GM23338 (cell line): ENCODE data around the gene VPS37B. TPM values are rescaled to one million over a fixed set of nuclear protein-coding genes. Genes with fewer than 3 reads are reported as not detected.

Experiments
- ATAC-seq: fragments of 200-7000 bp; cut with Tn5 transposase; 3 replicates; pipeline ENCODE4 v1.9.1; 2020
- DNase-seq: peaks from one replicate; pipeline ENCODE4 v3.0.0-alpha.2; 2015; ENCODE audit warnings: low spot score
- H2AFZ ChIP-seq: fragments of 200-600 bp; sonication (generic); 2 replicates; pipeline ENCODE4 v1.8.0; 2016; ENCODE audit warnings: antibody characterized with exemption, mild to moderate bottlenecking, moderate library complexity
- H3F3A ChIP-seq: fragments of 200-600 bp; sonication (generic); replicated peaks from 2 replicates; pipeline ENCODE4 v1.8.0; 2017; ENCODE audit warnings: antibody characterized with exemption, mixed run types, low read depth
- H3K27ac ChIP-seq: fragments of 200-600 bp; sonication (generic); 2 replicates; pipeline ENCODE4 v1.6.1; 2016; ENCODE audit warnings: low read depth
- H3K27me3 ChIP-seq: fragments of 200-600 bp; sonication (generic); 2 replicates; pipeline ENCODE4 v1.8.0; 2016; ENCODE audit warnings: mild to moderate bottlenecking, mixed run types, moderate library complexity; ENCODE audit not compliant: insufficient read depth
- H3K36me3 ChIP-seq: fragments of 200-600 bp; sonication (generic); 2 replicates; pipeline ENCODE4 v1.8.0; 2016; ENCODE audit warnings: mild to moderate bottlenecking; ENCODE audit not compliant: insufficient read depth
- H3K4me1 ChIP-seq: fragments of 200-600 bp; sonication (generic); 2 replicates; pipeline ENCODE4 v1.8.0; 2016; ENCODE audit warnings: mild to moderate bottlenecking, moderate library complexity; ENCODE audit not compliant: insufficient read depth
- H3K4me2 ChIP-seq: fragments of 200-600 bp; sonication (generic); 2 replicates; pipeline ENCODE4 v1.7.1; 2017; ENCODE audit warnings: mixed run types
- H3K4me3 ChIP-seq: fragments of 200-600 bp; sonication (generic); 2 replicates; pipeline ENCODE4 v1.6.1; 2016; ENCODE audit warnings: mixed run types
- H3K79me2 ChIP-seq: fragments of 200-600 bp; sonication (generic); replicated peaks from 2 replicates; pipeline ENCODE4 v1.8.0; 2017; ENCODE audit warnings: mild to moderate bottlenecking; ENCODE audit not compliant: insufficient read depth
- H3K9me2 ChIP-seq: fragments of 200-600 bp; sonication (generic); 2 replicates; pipeline ENCODE4 v1.8.0; 2017; ENCODE audit not compliant: insufficient read depth
- H4K20me1 ChIP-seq: fragments of 200-600 bp; sonication (generic); replicated peaks from 2 replicates; pipeline ENCODE4 v1.8.0; 2017; ENCODE audit warnings: mild to moderate bottlenecking; ENCODE audit not compliant: insufficient read depth
- H3K27ac Mint-ChIP-seq: 2 replicates; pipeline ENCODE4 v1.8.0; 2020; ENCODE audit warnings: inconsistent platforms, mild to moderate bottlenecking, moderate library complexity, mixed read lengths
- H3K27me3 Mint-ChIP-seq: 3 replicates; pipeline ENCODE4 v1.8.0; 2022; ENCODE audit warnings: low read depth, mild to moderate bottlenecking, moderate library complexity, mixed read lengths, inconsistent platforms; ENCODE audit not compliant: insufficient read depth, poor library complexity
- H3K36me3 Mint-ChIP-seq: 3 replicates; pipeline ENCODE4 v1.8.0; 2021; ENCODE audit warnings: low read depth, mild to moderate bottlenecking, inconsistent platforms, moderate library complexity, mixed read lengths
- H3K4me1 Mint-ChIP-seq: 3 replicates; pipeline ENCODE4 v1.8.0; 2020; ENCODE audit warnings: mild to moderate bottlenecking, inconsistent platforms, mixed read lengths
- H3K4me3 Mint-ChIP-seq: 3 replicates; pipeline ENCODE4 v1.8.0; 2021; ENCODE audit warnings: moderate library complexity, mild to moderate bottlenecking, inconsistent platforms, mixed read lengths
- H3K9me3 Mint-ChIP-seq: 3 replicates; pipeline ENCODE4 v1.8.0; 2020; ENCODE audit warnings: moderate library complexity, mild to moderate bottlenecking, inconsistent platforms, mixed read lengths
- CREB1 ChIP-seq: fragments of 250-450 bp; sonication (Bioruptor Pico); IDR thresholded peaks from 2 replicates; pipeline ENCODE4 v1.5.0; 2020; ENCODE audit warnings: low read depth, mild to moderate bottlenecking, moderate library complexity
- EZH2 ChIP-seq: fragments of 200-600 bp; sonication (generic); IDR thresholded peaks from one replicate; pipeline ENCODE4 v1.8.0; 2017; ENCODE audit warnings: antibody characterized with exemption, mild to moderate bottlenecking, low read depth; ENCODE audit not compliant: unreplicated experiment
- EZH2phosphoT487 ChIP-seq: fragments of 200-600 bp; sonication (generic); IDR thresholded peaks from one replicate; pipeline ENCODE4 v1.8.1; 2018; ENCODE audit warnings: antibody characterized with exemption; ENCODE audit not compliant: unreplicated experiment
- JUNB ChIP-seq: IDR thresholded peaks from one replicate; pipeline ENCODE4 v1.6.1; 2016; ENCODE audit warnings: antibody characterized with exemption; ENCODE audit not compliant: unreplicated experiment
- NANOG ChIP-seq: IDR thresholded peaks from 2 replicates; pipeline ENCODE4 v1.6.1; 2016; ENCODE audit warnings: antibody characterized with exemption, borderline replicate concordance
- POLR2AphosphoS5 ChIP-seq: IDR thresholded peaks from 2 replicates; pipeline ENCODE4 v1.6.1; 2016; ENCODE audit warnings: antibody characterized with exemption, low read depth
- STAT1 ChIP-seq: IDR thresholded peaks from one replicate; pipeline ENCODE4 v1.6.1; 2016; ENCODE audit warnings: antibody characterized with exemption; ENCODE audit not compliant: unreplicated experiment
- ZNF114 ChIP-seq: fragments of 250-450 bp; sonication (Bioruptor Pico); IDR thresholded peaks from 2 replicates; pipeline ENCODE4 v1.5.0; 2020; ENCODE audit warnings: mild to moderate bottlenecking, moderate library complexity
- ZNF331 ChIP-seq: fragments of 250-450 bp; sonication (Bioruptor Pico); IDR thresholded peaks from 2 replicates; pipeline ENCODE4 v1.5.0; 2020; ENCODE audit warnings: low read depth, mild to moderate bottlenecking, moderate library complexity
- polyA plus RNA-seq: library from polyadenylated mRNA; unstranded; fragments of >200 nt; fragmentation: Nextera tagmentation; extraction: Ambion mirVana; gene quantifications from 2 replicates; pipeline ENCODE4 v1.2.1, GENCODE V29; 2016
- total RNA-seq: library from RNA; depleted of rRNA; stranded (reverse); fragments of >200 nt; shearing (Covaris generic); gene quantifications from 2 replicates; pipeline ENCODE4 v1.2.3, GENCODE V29; 2014
- TF ChIP-seq, protein P1 (sequence below): IDR thresholded peaks from 2 replicates; pipeline ENCODE4 v1.6.1; 2016; ENCODE audit warnings: antibody characterized with exemption
- TF ChIP-seq, protein P2 (sequence below): IDR thresholded peaks from one replicate; pipeline ENCODE4 v1.6.1; 2018; ENCODE audit warnings: antibody characterized with exemption; ENCODE audit not compliant: unreplicated experiment
- TF ChIP-seq, protein P3 (sequence below), 2 experiments: fragments of 200-600 bp in 1 of 2; sonication (generic) in 1 of 2; conservative IDR thresholded peaks; 2 replicates each; pipeline versions ENCODE4 v1.5.1 to v1.6.1; 2016 to 2017; ENCODE audit warnings: antibody characterized with exemption in 2 of 2, low read depth in 2 of 2, mild to moderate bottlenecking in 2 of 2, moderate library complexity in 1 of 2

VPS37B gene
- total and polyA plus RNA-seq, 2 experiments from 2014 or later: 6.7 to 10.9 TPM

DNA sequence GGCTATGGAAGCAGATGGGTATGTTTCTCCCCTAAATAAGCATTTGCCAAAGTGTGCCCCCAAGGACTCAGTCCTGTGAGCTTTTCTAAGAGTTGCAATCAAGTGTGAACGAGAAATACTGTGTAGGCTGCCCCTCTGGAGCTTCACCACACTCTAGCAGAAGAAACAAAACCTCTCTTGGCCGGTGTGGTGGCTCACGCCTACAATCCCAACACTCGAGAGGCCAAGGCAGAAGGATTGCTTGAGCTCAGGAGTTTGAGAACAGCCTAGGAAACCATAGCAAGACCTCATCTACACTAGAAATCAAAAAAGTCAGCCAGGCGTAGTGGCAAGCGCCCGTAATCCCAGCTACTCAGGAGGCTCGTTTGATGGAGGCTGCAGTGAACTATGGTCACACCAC lies 9.8 kb downstream of the VPS37B start:
- H3K36me3 ChIP-seq: no peaks in the 10 kb centered on the region
- peaks cover 19% of the 10 kb centered on the region for H3K27me3 ChIP-seq
- ATAC-seq (no peak), DNase-seq (no peak)
- H3K27ac ChIP-seq: no peak overlapping the region
- H3K36me3 Mint-ChIP-seq: no peaks in the 10 kb centered on the region
- no peaks in the 10 kb centered on the region for H3K9me3 Mint-ChIP-seq
- no peak overlapping the region for H3K4me3 Mint-ChIP-seq
- H2AFZ ChIP-seq: no peak overlapping the region
- no peaks in the 10 kb centered on the region for H3K9me2 ChIP-seq
- H3K27me3 Mint-ChIP-seq: peaks cover 21% of the 10 kb centered on the region
- H4K20me1 ChIP-seq: peaks cover 38% of the 10 kb centered on the region
- H3K79me2 ChIP-seq: peaks cover 84% of the 10 kb centered on the region
- TF ChIP-seq EZH2phosphoT487 (no peak), NANOG (no peak), ZNF331 (CRISPR knock-in tag) (no peak), EZH2 (no peak), STAT1 (no peak), ZNF114 (no peak), JUNB (no peak), CREB1 (CRISPR knock-in tag) (no peak), POLR2AphosphoS5 (no peak)
- TF ChIP-seq, protein P1, sequence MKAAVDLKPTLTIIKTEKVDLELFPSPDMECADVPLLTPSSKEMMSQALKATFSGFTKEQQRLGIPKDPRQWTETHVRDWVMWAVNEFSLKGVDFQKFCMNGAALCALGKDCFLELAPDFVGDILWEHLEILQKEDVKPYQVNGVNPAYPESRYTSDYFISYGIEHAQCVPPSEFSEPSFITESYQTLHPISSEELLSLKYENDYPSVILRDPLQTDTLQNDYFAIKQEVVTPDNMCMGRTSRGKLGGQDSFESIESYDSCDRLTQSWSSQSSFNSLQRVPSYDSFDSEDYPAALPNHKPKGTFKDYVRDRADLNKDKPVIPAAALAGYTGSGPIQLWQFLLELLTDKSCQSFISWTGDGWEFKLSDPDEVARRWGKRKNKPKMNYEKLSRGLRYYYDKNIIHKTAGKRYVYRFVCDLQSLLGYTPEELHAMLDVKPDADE: no peak
- TF ChIP-seq, protein P2, sequence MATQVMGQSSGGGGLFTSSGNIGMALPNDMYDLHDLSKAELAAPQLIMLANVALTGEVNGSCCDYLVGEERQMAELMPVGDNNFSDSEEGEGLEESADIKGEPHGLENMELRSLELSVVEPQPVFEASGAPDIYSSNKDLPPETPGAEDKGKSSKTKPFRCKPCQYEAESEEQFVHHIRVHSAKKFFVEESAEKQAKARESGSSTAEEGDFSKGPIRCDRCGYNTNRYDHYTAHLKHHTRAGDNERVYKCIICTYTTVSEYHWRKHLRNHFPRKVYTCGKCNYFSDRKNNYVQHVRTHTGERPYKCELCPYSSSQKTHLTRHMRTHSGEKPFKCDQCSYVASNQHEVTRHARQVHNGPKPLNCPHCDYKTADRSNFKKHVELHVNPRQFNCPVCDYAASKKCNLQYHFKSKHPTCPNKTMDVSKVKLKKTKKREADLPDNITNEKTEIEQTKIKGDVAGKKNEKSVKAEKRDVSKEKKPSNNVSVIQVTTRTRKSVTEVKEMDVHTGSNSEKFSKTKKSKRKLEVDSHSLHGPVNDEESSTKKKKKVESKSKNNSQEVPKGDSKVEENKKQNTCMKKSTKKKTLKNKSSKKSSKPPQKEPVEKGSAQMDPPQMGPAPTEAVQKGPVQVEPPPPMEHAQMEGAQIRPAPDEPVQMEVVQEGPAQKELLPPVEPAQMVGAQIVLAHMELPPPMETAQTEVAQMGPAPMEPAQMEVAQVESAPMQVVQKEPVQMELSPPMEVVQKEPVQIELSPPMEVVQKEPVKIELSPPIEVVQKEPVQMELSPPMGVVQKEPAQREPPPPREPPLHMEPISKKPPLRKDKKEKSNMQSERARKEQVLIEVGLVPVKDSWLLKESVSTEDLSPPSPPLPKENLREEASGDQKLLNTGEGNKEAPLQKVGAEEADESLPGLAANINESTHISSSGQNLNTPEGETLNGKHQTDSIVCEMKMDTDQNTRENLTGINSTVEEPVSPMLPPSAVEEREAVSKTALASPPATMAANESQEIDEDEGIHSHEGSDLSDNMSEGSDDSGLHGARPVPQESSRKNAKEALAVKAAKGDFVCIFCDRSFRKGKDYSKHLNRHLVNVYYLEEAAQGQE: no peak
- H3K27ac Mint-ChIP-seq: no peak overlapping the region
- H3K4me2 ChIP-seq: no peak overlapping the region
- H3K4me1 Mint-ChIP-seq: peaks cover 33% of the 10 kb centered on the region
- no peak overlapping the region for H3K4me3 ChIP-seq
- peaks cover 15% of the 10 kb centered on the region for H3K4me1 ChIP-seq
- H3F3A ChIP-seq: no peaks in the 10 kb centered on the region

DNA sequence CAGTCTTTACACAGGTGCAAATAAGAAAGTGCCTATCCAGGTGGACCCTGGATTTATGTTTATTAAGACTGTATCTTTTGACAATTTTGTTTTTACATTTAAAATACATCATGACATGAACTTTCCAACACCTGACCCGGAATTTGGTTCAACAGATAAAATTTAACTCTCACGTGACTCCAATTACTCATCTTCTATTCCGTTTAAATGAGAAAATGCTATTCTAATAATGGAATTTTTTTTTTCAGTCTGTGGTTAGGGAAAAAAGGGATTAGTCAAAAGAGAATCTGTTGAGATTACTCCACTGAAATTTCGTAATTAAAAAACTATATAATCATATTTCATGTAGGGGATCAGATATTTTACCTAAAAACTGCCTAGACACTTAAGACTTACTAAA lies 11.1 kb downstream of the VPS37B start:
- H2AFZ ChIP-seq: no peak overlapping the region
- 0 out of 2 replicates have a peak, but pooled peaks cover 5% of the 10 kb centered on the region for H3F3A ChIP-seq
- ATAC-seq: no peak
- no peaks in the 10 kb centered on the region for H3K36me3 ChIP-seq
- H3K4me3 ChIP-seq: no peak overlapping the region
- peaks cover 86% of the 10 kb centered on the region for H3K79me2 ChIP-seq
- peaks cover 32% of the 10 kb centered on the region for H3K27me3 ChIP-seq
- no peaks in the 10 kb centered on the region for H3K9me2 ChIP-seq
- H3K4me2 ChIP-seq: no peak overlapping the region
- Mint-ChIP-seq H3K9me3 (no peaks in the 10 kb centered on the region), H3K36me3 (no peaks in the 10 kb centered on the region), H3K4me1 (peaks cover 37% of the 10 kb centered on the region), H3K27me3 (peaks cover 30% of the 10 kb centered on the region), H3K27ac (no peak overlapping the region), H3K4me3 (no peak overlapping the region)
- DNase-seq: no peak
- peaks cover 2% of the 10 kb centered on the region for H3K4me1 ChIP-seq
- H3K27ac ChIP-seq: no peak overlapping the region
- peaks cover 50% of the 10 kb centered on the region for H4K20me1 ChIP-seq
- no peak for TF ChIP-seq EZH2
- TF ChIP-seq POLR2AphosphoS5: no peak
- TF ChIP-seq, protein P3, sequence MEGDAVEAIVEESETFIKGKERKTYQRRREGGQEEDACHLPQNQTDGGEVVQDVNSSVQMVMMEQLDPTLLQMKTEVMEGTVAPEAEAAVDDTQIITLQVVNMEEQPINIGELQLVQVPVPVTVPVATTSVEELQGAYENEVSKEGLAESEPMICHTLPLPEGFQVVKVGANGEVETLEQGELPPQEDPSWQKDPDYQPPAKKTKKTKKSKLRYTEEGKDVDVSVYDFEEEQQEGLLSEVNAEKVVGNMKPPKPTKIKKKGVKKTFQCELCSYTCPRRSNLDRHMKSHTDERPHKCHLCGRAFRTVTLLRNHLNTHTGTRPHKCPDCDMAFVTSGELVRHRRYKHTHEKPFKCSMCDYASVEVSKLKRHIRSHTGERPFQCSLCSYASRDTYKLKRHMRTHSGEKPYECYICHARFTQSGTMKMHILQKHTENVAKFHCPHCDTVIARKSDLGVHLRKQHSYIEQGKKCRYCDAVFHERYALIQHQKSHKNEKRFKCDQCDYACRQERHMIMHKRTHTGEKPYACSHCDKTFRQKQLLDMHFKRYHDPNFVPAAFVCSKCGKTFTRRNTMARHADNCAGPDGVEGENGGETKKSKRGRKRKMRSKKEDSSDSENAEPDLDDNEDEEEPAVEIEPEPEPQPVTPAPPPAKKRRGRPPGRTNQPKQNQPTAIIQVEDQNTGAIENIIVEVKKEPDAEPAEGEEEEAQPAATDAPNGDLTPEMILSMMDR (conservative IDR thresholded peaks at IDR 0.05; ENCODE audit: low read depth in 2 of 2): no peak
- TF ChIP-seq, protein P1: no peak
- no peak for TF ChIP-seq NANOG
- TF ChIP-seq JUNB: no peak
- TF ChIP-seq EZH2phosphoT487: no peak
